Sigmoid colon (tissue), 3 donors: Measurements from ENCODE around the gene MTR.

Experiments used
- CTCF ChIP-seq, 4 experiments: fragments of 450-650 bp in 3 of 4; fragments of 200-600 bp in 1 of 4; IDR thresholded peaks; one replicate each; pipeline ENCODE4 v1.5.1; 2016 to 2019; ENCODE audit warnings: antibody characterized with exemption in 4 of 4, mild to moderate bottlenecking in 3 of 4, moderate library complexity in 2 of 4
- POLR2A ChIP-seq, 2 donors: fragments of 450-650 bp; IDR thresholded peaks; one replicate each; pipeline ENCODE4 v1.6.1; 2016; ENCODE audit warnings: antibody characterized with exemption in 2 of 2, mild to moderate bottlenecking in 2 of 2, moderate library complexity in 2 of 2

GRCh38 chr1:236888126-236888525 is 93.0 kb downstream of the MTR start:
- TF ChIP-seq CTCF (IDR thresholded peaks at IDR 0.05): no peak
- TF ChIP-seq POLR2A (IDR thresholded peaks at IDR 0.05): no peak
